Large intestine (tissue), 12 donors: ENCODE measurements around the gene ACOT6. TPM values are rescaled to one million over a fixed set of nuclear protein-coding genes. Genes with fewer than 3 reads are reported as not detected.
"Not testable (repeated sequence)": the region's sequence is repeated elsewhere in the genome, so short reads cannot be mapped to it uniquely, and the experiment has no call there.

Experiments used
- DNase-seq, 2 donors: peaks; one replicate each; pipeline versions ENCODE4 v3.0.0 to v3.0.0-alpha.2; 2013
- H3K27ac ChIP-seq: one replicate; pipeline ENCODE4 v1.5.1; 2013; ENCODE audit warnings: low read length
- H3K27me3 ChIP-seq: 2 replicates; pipeline ENCODE4 v1.6.1; 2013; ENCODE audit warnings: low read length; ENCODE audit not compliant: control insufficient read depth, insufficient read depth
- H3K36me3 ChIP-seq: 2 replicates; pipeline ENCODE4 v1.6.1; 2013; ENCODE audit warnings: low read length; ENCODE audit not compliant: control insufficient read depth, insufficient read depth
- H3K4me1 ChIP-seq: one replicate; pipeline ENCODE4 v1.6.1; 2013; ENCODE audit warnings: low read length; ENCODE audit not compliant: control insufficient read depth, insufficient read depth
- H3K4me3 ChIP-seq: one replicate; pipeline ENCODE4 v1.5.1; 2013; ENCODE audit warnings: low read length
- H3K9me3 ChIP-seq: one replicate; pipeline ENCODE4 v1.6.1; 2013; ENCODE audit warnings: mild to moderate bottlenecking, low read depth, low read length, moderate library complexity; ENCODE audit not compliant: control insufficient read depth
- WGBS: methylation state at CpG from one replicate; pipeline ENCODE4 v1.1.5; 2013; ENCODE audit warnings: low lambda C conversion rate; ENCODE audit not compliant: insufficient coverage; 5-methylcytosine and 5-hydroxymethylcytosine counted together
- long read RNA-seq, 11 donors: transcript quantifications; one replicate each; lab custom pipeline, GENCODE V29; 2026
- polyA plus RNA-seq: library from polyadenylated mRNA; unstranded; fragments of 120-200 nt; gene quantifications from one replicate; pipeline ENCODE4 v1.2.1, GENCODE V29; 2013

The ACOT6 gene
- polyA plus RNA-seq, result 0.04 TPM
- long read RNA-seq, donor 1, result 0 reads
- long read RNA-seq, donor 2, result 0 reads
- long read RNA-seq, donor 3, result 0 reads
- long read RNA-seq, donor 4, result 0 reads
- long read RNA-seq, donor 5, result 0 reads
- long read RNA-seq, donor 6, result 0 reads
- long read RNA-seq, donor 7, result 0 reads
- long read RNA-seq, donor 8, result 0 reads
- long read RNA-seq, donor 9, result 0 reads
- long read RNA-seq, donor 10, result 0 reads
- long read RNA-seq, donor 11, result 0 reads

DNA sequence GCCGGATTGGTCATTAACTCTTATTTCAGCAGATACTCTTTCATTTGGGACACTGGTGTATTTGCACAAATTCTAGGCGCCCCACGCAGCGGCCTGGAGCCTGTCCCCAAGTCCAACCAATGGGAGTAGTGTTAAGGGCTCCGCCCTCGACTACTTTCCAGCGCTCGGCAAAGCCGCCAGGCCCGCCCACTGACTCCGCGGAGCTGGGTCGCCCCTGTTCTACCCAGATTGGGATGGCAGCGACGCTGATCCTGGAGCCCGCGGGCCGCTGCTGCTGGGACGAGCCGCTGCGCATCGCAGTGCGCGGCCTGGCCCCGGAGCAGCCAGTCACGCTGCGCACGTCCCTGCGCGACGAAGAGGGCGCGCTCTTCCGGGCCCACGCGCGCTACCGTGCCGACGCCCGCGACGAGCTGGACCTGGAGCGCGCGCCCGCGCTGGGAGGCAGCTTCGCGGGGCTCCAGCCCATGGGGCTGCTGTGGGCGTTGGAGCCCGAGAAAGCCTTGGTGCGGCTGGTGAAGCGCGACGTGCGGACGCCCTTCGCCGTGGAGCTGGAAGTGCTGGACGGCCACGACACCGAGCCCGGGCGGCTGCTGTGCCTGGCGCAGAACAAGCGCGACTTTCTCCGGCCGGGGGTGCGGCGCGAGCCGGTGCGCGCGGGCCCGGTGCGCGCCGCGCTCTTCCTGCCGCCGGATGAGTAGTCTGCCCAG is at the start of gene ACOT6:
Gene ACOT6 (plus strand): TSS at position 179 of the 707 bp plus-strand sequence. CDS start 55 bp downstream, at position 234.
- Histone ChIP-seq H3K4me1 (no peaks in the 10 kb centered on the region), H3K9me3 (no peaks in the 10 kb centered on the region), H3K27me3 (no peaks in the 10 kb centered on the region), H3K36me3 (no peaks in the 10 kb centered on the region), H3K4me3 (peak within 1 kb of the TSS; percentile 55), H3K27ac (peak within 1 kb of the TSS; percentile 58)
- WGBS, result no CpG with 5 or more reads among the region's 84 CpGs
- peak; percentile 62 to 91 for DNase-seq

- no CpG with 5 or more reads among the region's 6 CpGs for WGBS
- peaks cover 17% of the 10 kb centered on the region for H3K9me3 ChIP-seq
These were observed 49.6 kb upstream of the ACOT6 start for GRCh38 chr14:73562696-73563095.

DNA sequence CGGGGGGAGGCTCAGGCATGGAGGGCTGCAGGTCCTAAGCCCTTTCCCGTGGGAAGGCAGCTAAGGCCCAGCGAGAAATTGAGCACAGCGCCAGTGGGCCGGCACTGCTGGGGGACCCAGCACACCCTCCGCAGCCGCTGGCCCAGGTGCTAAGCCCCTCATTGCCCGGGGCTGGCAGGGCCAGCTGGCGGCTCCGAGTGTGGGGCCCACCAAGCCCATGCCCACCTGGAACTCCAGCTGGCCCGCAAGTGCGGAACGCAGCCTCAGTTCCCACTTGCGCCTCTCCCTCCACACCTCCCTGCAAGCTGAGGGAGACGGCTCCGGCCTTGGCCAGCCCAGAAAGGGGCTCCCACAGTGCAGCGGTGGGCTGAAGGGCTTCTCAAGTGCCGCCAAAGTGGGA is 45.9 kb upstream of the ACOT6 start:
- not testable (repeated sequence) for H3K4me3 ChIP-seq, H3K27me3 ChIP-seq, DNase-seq, H3K27ac ChIP-seq, H3K36me3 ChIP-seq
- H3K4me1 ChIP-seq, result peaks cover 17% of the 10 kb centered on the region
- peaks cover 15% of the 10 kb centered on the region for H3K9me3 ChIP-seq
- WGBS, result no CpG with 5 or more reads among the region's 18 CpGs

More at GRCh38 chr14:73562696-73563095, 49.6 kb upstream of the ACOT6 start:
- not testable (repeated sequence) for H3K4me1 ChIP-seq, H3K4me3 ChIP-seq, H3K27me3 ChIP-seq, H3K27ac ChIP-seq, DNase-seq, H3K36me3 ChIP-seq

GRCh38 chr14:73566935-73567334 is 45.4 kb upstream of the ACOT6 start:
- H3K9me3 ChIP-seq, result peaks cover 10% of the 10 kb centered on the region
- not testable (repeated sequence) for H3K4me3 ChIP-seq, H3K27me3 ChIP-seq, H3K27ac ChIP-seq, H3K36me3 ChIP-seq, DNase-seq
- peaks cover 17% of the 10 kb centered on the region for H3K4me1 ChIP-seq
- WGBS, result no CpG with 5 or more reads among the region's 6 CpGs

GRCh38 chr14:73567358-73567757 is 45.0 kb upstream of the ACOT6 start:
- Histone ChIP-seq H3K4me3 (no peak overlapping the region), H3K9me3 (peaks cover 10% of the 10 kb centered on the region), H3K4me1 (peaks cover 17% of the 10 kb centered on the region), H3K27me3 (no peaks in the 10 kb centered on the region), H3K36me3 (no peaks in the 10 kb centered on the region), H3K27ac (no peak overlapping the region)
- whole genome bisulfite sequencing, result no CpG with 5 or more reads among the region's 7 CpGs
- no peak for DNase-seq

GRCh38 chr14:73567951-73568885 is 44.1 kb upstream of the ACOT6 start:
- DNase-seq, result peak in 1 of 2 donors; percentile 23
- Histone ChIP-seq H3K36me3 (no peaks in the 10 kb centered on the region), H3K9me3 (peaks cover 8% of the 10 kb centered on the region), H3K27ac (peak overlapping the region; percentile 90), H3K4me1 (peaks cover 17% of the 10 kb centered on the region), H3K27me3 (no peaks in the 10 kb centered on the region), H3K4me3 (peak overlapping the region; percentile 54)
- 93% methylated on average over 6 of the region's 16 CpGs for WGBS

DNA sequence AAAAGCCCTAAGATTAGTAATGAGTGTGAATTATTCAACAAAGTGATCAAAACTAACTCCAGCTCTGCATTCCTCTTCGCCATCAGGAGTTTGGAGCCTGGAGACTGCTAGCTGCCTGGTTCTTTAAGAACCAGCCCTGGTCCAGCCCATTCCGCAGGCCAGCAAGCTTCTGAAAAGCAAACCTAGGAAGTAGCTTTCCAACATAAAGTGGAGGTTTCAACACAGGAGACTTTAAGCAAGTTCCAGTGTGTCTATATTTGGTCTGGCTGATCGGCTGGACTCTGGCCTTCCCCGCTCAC is 43.5 kb upstream of the ACOT6 start:
- Histone ChIP-seq H3K4me3 (peak overlapping the region; percentile 54), H3K4me1 (peaks cover 17% of the 10 kb centered on the region), H3K27ac (peak overlapping the region; percentile 90)
- not testable (repeated sequence) for H3K36me3 ChIP-seq, DNase-seq, H3K9me3 ChIP-seq, H3K27me3 ChIP-seq
- no CpG with 5 or more reads among the region's 4 CpGs for WGBS

GRCh38 chr14:73569185-73569958 is 42.9 kb upstream of the ACOT6 start, which contains the start of gene ACOT2:
Gene ACOT2 (plus strand): TSS chr14:73569213. CDS start chr14:73569241, 28 bp downstream.
- H3K4me3 ChIP-seq, result peak within 1 kb of the TSS; percentile 54
- not testable (repeated sequence) for H3K27me3 ChIP-seq, H3K36me3 ChIP-seq, H3K9me3 ChIP-seq
- WGBS, result 0% methylated on average over 2 of the region's 83 CpGs
- peak within 1 kb of the TSS; percentile 90 for H3K27ac ChIP-seq
- peak; percentile 91 to 96 for DNase-seq
- H3K4me1 ChIP-seq, result peaks cover 17% of the 10 kb centered on the region

GRCh38 chr14:73570913-73571312 is 41.4 kb upstream of the ACOT6 start:
- not testable (repeated sequence) for H3K27me3 ChIP-seq, H3K36me3 ChIP-seq, H3K9me3 ChIP-seq, H3K4me3 ChIP-seq, H3K27ac ChIP-seq
- WGBS, result no CpG with 5 or more reads among the region's 8 CpGs
- H3K4me1 ChIP-seq, result peaks cover 17% of the 10 kb centered on the region
- peak in 1 of 2 donors; percentile 54 for DNase-seq

DNA sequence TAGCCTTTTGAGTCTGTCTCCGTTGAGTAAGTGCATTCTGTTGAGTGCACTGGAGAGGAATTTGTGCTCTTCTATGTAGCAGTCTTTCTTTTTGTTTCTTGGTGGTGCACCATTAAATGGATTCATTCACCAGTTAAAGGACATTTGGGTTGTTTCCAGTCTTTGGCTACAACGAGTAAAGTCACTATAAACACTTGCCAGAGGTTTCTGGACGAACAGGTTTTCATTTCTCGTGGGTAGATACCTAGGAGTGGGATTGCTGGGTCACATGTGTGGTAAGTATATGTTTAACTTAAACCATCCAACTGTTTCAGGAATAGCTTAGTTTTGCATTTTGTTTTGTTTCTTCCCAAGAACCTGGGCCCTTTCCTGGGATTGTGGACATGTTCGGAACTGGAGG is 39.3 kb upstream of the ACOT6 start:
- not testable (repeated sequence) for H3K27me3 ChIP-seq, H3K4me1 ChIP-seq, H3K4me3 ChIP-seq, H3K27ac ChIP-seq, DNase-seq, H3K9me3 ChIP-seq
- no CpG with 5 or more reads among the region's 5 CpGs for WGBS
- peaks cover 15% of the 10 kb centered on the region for H3K36me3 ChIP-seq
